ENCODE measurements around the gene FSTL5. TPM values are rescaled to one million over a fixed set of nuclear protein-coding genes. Genes with fewer than 3 reads are reported as not detected.

Gene FSTL5
- total and polyA plus RNA-seq, 2 of the 8 experiments (the other 6 are each of a cell fraction or from before 2014, with no cell fraction given), result 0.09 to 0.32 TPM

DNA sequence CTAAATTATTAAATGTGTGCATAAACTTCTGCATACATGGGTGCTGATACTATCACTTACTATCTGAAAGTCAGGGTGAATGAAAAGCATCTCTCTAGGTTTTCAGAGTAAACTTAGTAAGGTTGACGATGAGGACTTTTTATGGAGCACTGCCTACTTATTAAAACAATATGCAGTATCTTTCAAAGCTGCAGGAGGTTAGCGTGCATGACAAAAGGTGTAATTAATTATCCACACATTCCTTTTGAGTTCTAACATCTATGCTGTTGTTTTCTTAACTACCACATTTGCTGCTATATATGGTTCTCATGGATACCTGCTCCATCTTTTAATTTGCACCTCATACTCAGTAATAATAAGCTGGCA lies 256.2 kb downstream of the FSTL5 start (continued):
- TF ChIP-seq, protein P1, sequence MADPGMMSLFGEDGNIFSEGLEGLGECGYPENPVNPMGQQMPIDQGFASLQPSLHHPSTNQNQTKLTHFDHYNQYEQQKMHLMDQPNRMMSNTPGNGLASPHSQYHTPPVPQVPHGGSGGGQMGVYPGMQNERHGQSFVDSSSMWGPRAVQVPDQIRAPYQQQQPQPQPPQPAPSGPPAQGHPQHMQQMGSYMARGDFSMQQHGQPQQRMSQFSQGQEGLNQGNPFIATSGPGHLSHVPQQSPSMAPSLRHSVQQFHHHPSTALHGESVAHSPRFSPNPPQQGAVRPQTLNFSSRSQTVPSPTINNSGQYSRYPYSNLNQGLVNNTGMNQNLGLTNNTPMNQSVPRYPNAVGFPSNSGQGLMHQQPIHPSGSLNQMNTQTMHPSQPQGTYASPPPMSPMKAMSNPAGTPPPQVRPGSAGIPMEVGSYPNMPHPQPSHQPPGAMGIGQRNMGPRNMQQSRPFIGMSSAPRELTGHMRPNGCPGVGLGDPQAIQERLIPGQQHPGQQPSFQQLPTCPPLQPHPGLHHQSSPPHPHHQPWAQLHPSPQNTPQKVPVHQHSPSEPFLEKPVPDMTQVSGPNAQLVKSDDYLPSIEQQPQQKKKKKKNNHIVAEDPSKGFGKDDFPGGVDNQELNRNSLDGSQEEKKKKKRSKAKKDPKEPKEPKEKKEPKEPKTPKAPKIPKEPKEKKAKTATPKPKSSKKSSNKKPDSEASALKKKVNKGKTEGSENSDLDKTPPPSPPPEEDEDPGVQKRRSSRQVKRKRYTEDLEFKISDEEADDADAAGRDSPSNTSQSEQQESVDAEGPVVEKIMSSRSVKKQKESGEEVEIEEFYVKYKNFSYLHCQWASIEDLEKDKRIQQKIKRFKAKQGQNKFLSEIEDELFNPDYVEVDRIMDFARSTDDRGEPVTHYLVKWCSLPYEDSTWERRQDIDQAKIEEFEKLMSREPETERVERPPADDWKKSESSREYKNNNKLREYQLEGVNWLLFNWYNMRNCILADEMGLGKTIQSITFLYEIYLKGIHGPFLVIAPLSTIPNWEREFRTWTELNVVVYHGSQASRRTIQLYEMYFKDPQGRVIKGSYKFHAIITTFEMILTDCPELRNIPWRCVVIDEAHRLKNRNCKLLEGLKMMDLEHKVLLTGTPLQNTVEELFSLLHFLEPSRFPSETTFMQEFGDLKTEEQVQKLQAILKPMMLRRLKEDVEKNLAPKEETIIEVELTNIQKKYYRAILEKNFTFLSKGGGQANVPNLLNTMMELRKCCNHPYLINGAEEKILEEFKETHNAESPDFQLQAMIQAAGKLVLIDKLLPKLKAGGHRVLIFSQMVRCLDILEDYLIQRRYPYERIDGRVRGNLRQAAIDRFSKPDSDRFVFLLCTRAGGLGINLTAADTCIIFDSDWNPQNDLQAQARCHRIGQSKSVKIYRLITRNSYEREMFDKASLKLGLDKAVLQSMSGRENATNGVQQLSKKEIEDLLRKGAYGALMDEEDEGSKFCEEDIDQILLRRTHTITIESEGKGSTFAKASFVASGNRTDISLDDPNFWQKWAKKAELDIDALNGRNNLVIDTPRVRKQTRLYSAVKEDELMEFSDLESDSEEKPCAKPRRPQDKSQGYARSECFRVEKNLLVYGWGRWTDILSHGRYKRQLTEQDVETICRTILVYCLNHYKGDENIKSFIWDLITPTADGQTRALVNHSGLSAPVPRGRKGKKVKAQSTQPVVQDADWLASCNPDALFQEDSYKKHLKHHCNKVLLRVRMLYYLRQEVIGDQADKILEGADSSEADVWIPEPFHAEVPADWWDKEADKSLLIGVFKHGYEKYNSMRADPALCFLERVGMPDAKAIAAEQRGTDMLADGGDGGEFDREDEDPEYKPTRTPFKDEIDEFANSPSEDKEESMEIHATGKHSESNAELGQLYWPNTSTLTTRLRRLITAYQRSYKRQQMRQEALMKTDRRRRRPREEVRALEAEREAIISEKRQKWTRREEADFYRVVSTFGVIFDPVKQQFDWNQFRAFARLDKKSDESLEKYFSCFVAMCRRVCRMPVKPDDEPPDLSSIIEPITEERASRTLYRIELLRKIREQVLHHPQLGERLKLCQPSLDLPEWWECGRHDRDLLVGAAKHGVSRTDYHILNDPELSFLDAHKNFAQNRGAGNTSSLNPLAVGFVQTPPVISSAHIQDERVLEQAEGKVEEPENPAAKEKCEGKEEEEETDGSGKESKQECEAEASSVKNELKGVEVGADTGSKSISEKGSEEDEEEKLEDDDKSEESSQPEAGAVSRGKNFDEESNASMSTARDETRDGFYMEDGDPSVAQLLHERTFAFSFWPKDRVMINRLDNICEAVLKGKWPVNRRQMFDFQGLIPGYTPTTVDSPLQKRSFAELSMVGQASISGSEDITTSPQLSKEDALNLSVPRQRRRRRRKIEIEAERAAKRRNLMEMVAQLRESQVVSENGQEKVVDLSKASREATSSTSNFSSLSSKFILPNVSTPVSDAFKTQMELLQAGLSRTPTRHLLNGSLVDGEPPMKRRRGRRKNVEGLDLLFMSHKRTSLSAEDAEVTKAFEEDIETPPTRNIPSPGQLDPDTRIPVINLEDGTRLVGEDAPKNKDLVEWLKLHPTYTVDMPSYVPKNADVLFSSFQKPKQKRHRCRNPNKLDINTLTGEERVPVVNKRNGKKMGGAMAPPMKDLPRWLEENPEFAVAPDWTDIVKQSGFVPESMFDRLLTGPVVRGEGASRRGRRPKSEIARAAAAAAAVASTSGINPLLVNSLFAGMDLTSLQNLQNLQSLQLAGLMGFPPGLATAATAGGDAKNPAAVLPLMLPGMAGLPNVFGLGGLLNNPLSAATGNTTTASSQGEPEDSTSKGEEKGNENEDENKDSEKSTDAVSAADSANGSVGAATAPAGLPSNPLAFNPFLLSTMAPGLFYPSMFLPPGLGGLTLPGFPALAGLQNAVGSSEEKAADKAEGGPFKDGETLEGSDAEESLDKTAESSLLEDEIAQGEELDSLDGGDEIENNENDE (IDR thresholded peaks at IDR 0.05; ENCODE audit: insufficient replicate concordance, low read length), result no peak
- TF ChIP-seq MAFK (IDR thresholded peaks at IDR 0.05; ENCODE audit: low read depth, low read length) (no peak), E2F6 (IDR thresholded peaks at IDR 0.05) (no peak)

All from H1 (cell line).